K562 (cell line): Measurements from ENCODE around the gene LIPH. TPM values are rescaled to one million over a fixed set of nuclear protein-coding genes. Genes with fewer than 3 reads are reported as not detected.

Experiments
- ATAC-seq: fragments of 200-7000 bp; cut with Tn5 transposase; 3 replicates; pipeline ENCODE4 v1.9.1; 2020; ENCODE audit warnings: moderate library complexity
- BruUV-seq: library from RNA; stranded (reverse); fragments of 400-500 nt; replicated peaks from 2 replicates; lab custom pipeline; 2021; lab: Mats Ljungman, UMichigan
- CTCF ChIA-PET: fragments of 300-600 bp; formaldehyde crosslinking; extraction: SDS; loops from one replicate; lab custom pipeline; 2021; ENCODE audit warnings: low intra/inter-chr PET ratio; lab: Yijun Ruan, JAX
- POLR2A ChIA-PET: fragments of 300-600, 350-650 bp; sonication (Branson Sonifier 250); formaldehyde crosslinking; extraction: SDS; loops from one replicate; lab custom pipeline; 2021; ENCODE audit warnings: antibody characterized with exemption, inconsistent platforms; lab: Yijun Ruan, JAX
- DNase-seq, 4 experiments: peaks; one replicate each; pipeline versions ENCODE4 v3.0.0 to v3.0.0-alpha.2; 2011 to 2018; ENCODE audit warnings: low spot score in 3 of 4, mixed read lengths in 3 of 4; ENCODE audit errors: extremely low read depth in 1 of 4
- FAIRE-seq: peaks from 2 replicates; lab custom pipeline; 2011; peaks lifted over from hg19 to GRCh38; lab: Jason Lieb, UNC
- H2AFZ ChIP-seq: 2 replicates; pipeline ENCODE4 v1.6.0; 2011; ENCODE audit warnings: low read depth, low read length, control low read depth, inconsistent platforms
- H3K27ac ChIP-seq: fragments of 200-600 bp; 3 replicates; pipeline ENCODE4 v1.8.0; 2011; ENCODE audit warnings: low read depth, mild to moderate bottlenecking, control low read depth, inconsistent platforms, low read length, moderate library complexity, mixed read lengths; ENCODE audit errors: extremely low read depth
- H3K27me3 ChIP-seq, 2 experiments: fragments of 300-600 bp in 1 of 2; 2 replicates in 1 of 2; 3 replicates in 1 of 2; pipeline versions ENCODE4 v1.6.0 to v1.8.0; 2011; ENCODE audit warnings: inconsistent platforms in 2 of 2, low read length in 2 of 2, mild to moderate bottlenecking in 1 of 2, mixed read lengths in 1 of 2, moderate library complexity in 1 of 2; ENCODE audit not compliant: control insufficient read depth in 2 of 2, insufficient read depth in 2 of 2
- H3K36me3 ChIP-seq: fragments of 300-600 bp; 3 replicates; pipeline ENCODE4 v1.8.0; 2011; ENCODE audit warnings: mild to moderate bottlenecking, low read length, inconsistent platforms; ENCODE audit not compliant: control insufficient read depth, insufficient read depth
- H3K4me1 ChIP-seq, 2 experiments: fragments of 200-600 bp in 1 of 2; replicated peaks in 1 of 2; 2 replicates in 1 of 2; 3 replicates in 1 of 2; pipeline versions ENCODE4 v1.5.1 to v1.8.0; 2011; ENCODE audit warnings: inconsistent platforms in 2 of 2, low read length in 2 of 2, mild to moderate bottlenecking in 1 of 2, mixed read lengths in 1 of 2, moderate library complexity in 1 of 2; ENCODE audit not compliant: control insufficient read depth in 2 of 2, insufficient read depth in 2 of 2
- H3K4me2 ChIP-seq: 2 replicates; pipeline ENCODE4 v1.6.1; 2011; ENCODE audit warnings: low read length, control low read depth, inconsistent platforms, mixed read lengths; ENCODE audit not compliant: insufficient read depth
- H3K4me3 ChIP-seq: fragments of 200-600 bp; sonication (generic), shearing (Covaris generic); 2 replicates; pipeline ENCODE4 v1.5.1; 2016; ENCODE audit warnings: control low read depth, inconsistent platforms
- H3K79me2 ChIP-seq: fragments of 200-600 bp; 3 replicates; pipeline ENCODE4 v1.8.0; 2011; ENCODE audit warnings: low read length, inconsistent platforms; ENCODE audit not compliant: control insufficient read depth, insufficient read depth
- H3K9ac ChIP-seq, 2 experiments: 2 replicates each; pipeline versions ENCODE4 v1.6.0 to v1.6.1; 2011; ENCODE audit warnings: low read depth in 2 of 2, low read length in 2 of 2, control low read depth in 1 of 2, inconsistent platforms in 1 of 2, mild to moderate bottlenecking in 1 of 2, mixed read lengths in 1 of 2; ENCODE audit not compliant: insufficient read depth in 1 of 2
- H3K9me1 ChIP-seq: one replicate; pipeline ENCODE4 v1.6.0; 2011; ENCODE audit warnings: inconsistent platforms, mild to moderate bottlenecking, low read length, moderate library complexity; ENCODE audit not compliant: control insufficient read depth, insufficient read depth
- H3K9me3 ChIP-seq: replicated peaks from 2 replicates; pipeline ENCODE4 v1.5.1; 2011; ENCODE audit warnings: low read depth, low read length, inconsistent platforms; ENCODE audit not compliant: control insufficient read depth, insufficient read depth
- H4K20me1 ChIP-seq: replicated peaks from 2 replicates; pipeline ENCODE4 v1.6.1; 2011; ENCODE audit warnings: low read length, inconsistent platforms, mixed read lengths; ENCODE audit not compliant: control insufficient read depth, insufficient read depth
- CHCHD3 ChIP-seq: fragments of 250-450 bp; sonication (Bioruptor Pico); IDR thresholded peaks from 2 replicates; pipeline ENCODE4 v2.1.2; 2022; ENCODE audit warnings: mild to moderate bottlenecking
- EP300 ChIP-seq: IDR thresholded peaks from 2 replicates; pipeline ENCODE4 v1.6.1; 2012; ENCODE audit warnings: low read length, improper control_type of control experiment
- HNRNPUL1 ChIP-seq: fragments of 200-400 bp; formaldehyde crosslinking; IDR thresholded peaks from 2 replicates; pipeline ENCODE4 v1.6.1; 2017; ENCODE audit warnings: low read length
- MXI1 ChIP-seq: IDR thresholded peaks from 2 replicates; pipeline ENCODE4 v1.6.1; 2011; ENCODE audit warnings: low read depth, mild to moderate bottlenecking, improper control_type of control experiment, low read length
- NFXL1 ChIP-seq: fragments of 450-650 bp; formaldehyde crosslinking; IDR thresholded peaks from 2 replicates; pipeline ENCODE4 v1.4.0; 2021; ENCODE audit warnings: mild to moderate bottlenecking
- PCBP1 ChIP-seq: fragments of 200-400 bp; formaldehyde crosslinking; IDR thresholded peaks from 2 replicates; pipeline ENCODE4 v1.6.1; 2018; ENCODE audit warnings: mild to moderate bottlenecking, low read depth, low read length; ENCODE audit not compliant: poor library complexity, severe bottlenecking
- PHB ChIP-seq: fragments of 250-450 bp; sonication (Bioruptor Pico); IDR thresholded peaks from 2 replicates; pipeline ENCODE4 v1.5.0; 2021
- SMAD3 ChIP-seq: fragments of 450-650 bp; formaldehyde crosslinking; conservative IDR thresholded peaks from 2 replicates; pipeline ENCODE4 v1.4.0; 2020; ENCODE audit warnings: mild to moderate bottlenecking
- ZNF12 ChIP-seq: sonication (generic); formaldehyde crosslinking; IDR thresholded peaks from 2 replicates; pipeline ENCODE4 v1.4.0; 2020; ENCODE audit warnings: mild to moderate bottlenecking, missing genetic modification reagents
- ZNF143 ChIP-seq: sonication (generic); formaldehyde crosslinking; IDR thresholded peaks from 2 replicates; pipeline ENCODE4 v1.9.0; 2022; ENCODE audit warnings: mild to moderate bottlenecking, missing genetic modification reagents
- ZNF79 ChIP-seq: fragments of 250-450 bp; sonication (Bioruptor Pico); IDR thresholded peaks from 2 replicates; pipeline ENCODE4 v1.4.0; 2020; ENCODE audit warnings: low read depth, mild to moderate bottlenecking, moderate library complexity
- ZSCAN29 ChIP-seq: fragments of 450-650 bp; IDR thresholded peaks from 2 replicates; pipeline ENCODE4 v1.6.1; 2017
- WGBS: fragments of 100-300 bp; shearing (Covaris generic); methylation state at CpG from one replicate; pipeline ENCODE4 v1.1.6; 2016; ENCODE audit warnings: low coverage, mixed read lengths; ENCODE audit not compliant: insufficient coverage; ENCODE audit errors: missing lambda C conversion rate; 5-methylcytosine and 5-hydroxymethylcytosine counted together
- in situ Hi-C: fragments of 300-500 bp; cut with MboI; formaldehyde crosslinking; loops from 4 replicates; pipeline ENCODE4 v1.15.0; 2018; ENCODE audit warnings: inconsistent platforms, mixed read lengths
- intact Hi-C: fragments of 100-400 bp; cut with micrococcal nuclease; formaldehyde crosslinking; loops from 2 replicates; pipeline ENCODE4 v1.14.2; 2022
- polyA plus RNA-seq, 8 experiments: library from polyadenylated mRNA; depleted of rRNA in 4 of 8; stranded (reverse) in 5 of 8; unstranded in 3 of 8; fragments of >200 nt; fragmentation: Nextera tagmentation in 2 of 8; fragmentation: Illumina TruSeq in 1 of 8; extraction: Ambion mirVana in 2 of 8; extraction: Trizol in 1 of 8; gene quantifications; 2 replicates each; pipeline versions ENCODE4 v1.2.1 to v1.2.3, GENCODE V29; 2011 to 2014; ENCODE audit warnings: inconsistent platforms in 1 of 8, missing spikeins in 1 of 8
- total RNA-seq, 7 experiments: library from RNA; depleted of rRNA in 6 of 7; stranded (reverse); fragments of >200 nt in 6 of 7; fragmentation: Illumina TruSeq in 2 of 7; extraction: Trizol in 2 of 7; gene quantifications; 2 replicates each; pipeline versions ENCODE4 v1.2.1 to v1.2.3, GENCODE V29; 2011 to 2021; ENCODE audit warnings: low replicate concordance in 1 of 7
- TF ChIP-seq, protein P1 (sequence below): fragments of 250-450 bp; sonication (Bioruptor Pico); IDR thresholded peaks from 2 replicates; pipeline ENCODE4 v1.4.0; 2020; ENCODE audit warnings: borderline replicate concordance
- TF ChIP-seq, protein P2 (sequence below): sonication (generic); formaldehyde crosslinking; IDR thresholded peaks from 2 replicates; pipeline ENCODE4 v1.8.1; 2022; ENCODE audit warnings: missing genetic modification reagents
- TF ChIP-seq, protein P3 (sequence below): sonication (generic); formaldehyde crosslinking; IDR thresholded peaks from 2 replicates; pipeline ENCODE4 v1.8.1; 2023; ENCODE audit warnings: mild to moderate bottlenecking, missing genetic modification reagents
- TF ChIP-seq, protein P4 (sequence below): fragments of 450-650 bp; formaldehyde crosslinking; IDR thresholded peaks from 2 replicates; pipeline ENCODE4 v1.4.0; 2022; ENCODE audit warnings: missing genetic modification characterization

LIPH gene
- total and polyA plus RNA-seq, 9 of the 15 experiments (the other 6 are each of a cell fraction or from before 2014, with no cell fraction given): 0.73 to 1.8 (median 1.3) TPM

DNA sequence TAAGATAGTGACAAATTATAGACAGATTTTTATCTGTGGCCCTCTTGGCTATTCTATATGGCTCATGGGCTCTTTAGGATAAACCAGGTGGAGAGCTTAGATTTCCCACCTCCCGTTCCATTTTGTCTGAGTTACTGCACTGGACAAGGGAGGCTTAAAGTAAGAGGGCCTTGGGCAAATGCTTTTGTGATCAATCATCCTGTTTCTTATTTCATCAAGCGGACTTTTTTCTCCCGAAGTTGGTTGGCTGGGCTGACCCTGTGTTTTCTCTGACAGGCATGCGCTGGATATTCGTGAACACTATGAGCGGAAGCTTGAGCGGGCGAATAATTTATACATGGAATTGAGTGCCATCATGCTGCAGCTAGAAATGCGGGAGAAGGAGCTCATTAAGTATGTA is 86.9 kb downstream of the LIPH start:
- Histone ChIP-seq H3K79me2 (no peaks in the 10 kb centered on the region), H2AFZ (no peak overlapping the region), H3K27me3 (no peaks in the 10 kb centered on the region), H3K9me3 (no peaks in the 10 kb centered on the region), H3K27ac (no peak overlapping the region), H3K4me1 (peaks cover 0 to 9% of the 10 kb centered on the region in 2 experiments; a peak in 3 of 5 replicates), H3K4me2 (no peak overlapping the region), H3K4me3 (no peak overlapping the region), H3K9me1 (no peaks in the 10 kb centered on the region), H4K20me1 (no peaks in the 10 kb centered on the region), H3K36me3 (no peaks in the 10 kb centered on the region; the same call in 2 of the 3 replicates), H3K9ac (no peak overlapping the region)
- WGBS: 80% methylated on average over 9 of the region's 9 CpGs
- CTCF ChIA-PET: no interaction called here
- BruUV-seq: no TSS peak
- ATAC-seq: no peak
- in situ Hi-C loops (no loop called here), intact Hi-C loops (no loop called here)
- no peak for FAIRE-seq
- POLR2A ChIA-PET: interaction anchor here (0.9 kb wide), 1 partner anchor 18 kb away, joined by 3 read pairs; no protein-coding TSS in a partner anchor
- DNase-seq: no peak
- TF ChIP-seq SMAD3 (CRISPR knock-in tag) (no peak), ZNF79 (CRISPR knock-in tag) (no peak), EP300 (no peak), NFXL1 (CRISPR knock-in tag) (no peak), MXI1 (no peak), ZSCAN29 (no peak), PCBP1 (no peak), ZNF143 (CRISPR knock-in tag) (no peak), HNRNPUL1 (no peak), ZNF12 (CRISPR knock-in tag) (no peak), CHCHD3 (CRISPR knock-in tag) (no peak), PHB (CRISPR knock-in tag) (no peak)
- TF ChIP-seq, protein P1, sequence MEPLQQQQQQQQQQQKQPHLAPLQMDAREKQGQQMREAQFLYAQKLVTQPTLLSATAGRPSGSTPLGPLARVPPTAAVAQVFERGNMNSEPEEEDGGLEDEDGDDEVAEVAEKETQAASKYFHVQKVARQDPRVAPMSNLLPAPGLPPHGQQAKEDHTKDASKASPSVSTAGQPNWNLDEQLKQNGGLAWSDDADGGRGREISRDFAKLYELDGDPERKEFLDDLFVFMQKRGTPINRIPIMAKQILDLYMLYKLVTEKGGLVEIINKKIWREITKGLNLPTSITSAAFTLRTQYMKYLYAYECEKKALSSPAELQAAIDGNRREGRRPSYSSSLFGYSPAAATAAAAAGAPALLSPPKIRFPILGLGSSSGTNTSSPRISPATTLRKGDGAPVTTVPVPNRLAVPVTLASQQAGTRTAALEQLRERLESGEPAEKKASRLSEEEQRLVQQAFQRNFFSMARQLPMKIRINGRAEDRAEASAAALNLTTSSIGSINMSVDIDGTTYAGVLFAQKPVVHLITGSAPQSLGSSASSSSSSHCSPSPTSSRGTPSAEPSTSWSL (CRISPR knock-in tag): no peak
- TF ChIP-seq, protein P2, sequence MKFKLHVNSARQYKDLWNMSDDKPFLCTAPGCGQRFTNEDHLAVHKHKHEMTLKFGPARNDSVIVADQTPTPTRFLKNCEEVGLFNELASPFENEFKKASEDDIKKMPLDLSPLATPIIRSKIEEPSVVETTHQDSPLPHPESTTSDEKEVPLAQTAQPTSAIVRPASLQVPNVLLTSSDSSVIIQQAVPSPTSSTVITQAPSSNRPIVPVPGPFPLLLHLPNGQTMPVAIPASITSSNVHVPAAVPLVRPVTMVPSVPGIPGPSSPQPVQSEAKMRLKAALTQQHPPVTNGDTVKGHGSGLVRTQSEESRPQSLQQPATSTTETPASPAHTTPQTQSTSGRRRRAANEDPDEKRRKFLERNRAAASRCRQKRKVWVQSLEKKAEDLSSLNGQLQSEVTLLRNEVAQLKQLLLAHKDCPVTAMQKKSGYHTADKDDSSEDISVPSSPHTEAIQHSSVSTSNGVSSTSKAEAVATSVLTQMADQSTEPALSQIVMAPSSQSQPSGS (CRISPR knock-in tag): no peak
- TF ChIP-seq, protein P3, sequence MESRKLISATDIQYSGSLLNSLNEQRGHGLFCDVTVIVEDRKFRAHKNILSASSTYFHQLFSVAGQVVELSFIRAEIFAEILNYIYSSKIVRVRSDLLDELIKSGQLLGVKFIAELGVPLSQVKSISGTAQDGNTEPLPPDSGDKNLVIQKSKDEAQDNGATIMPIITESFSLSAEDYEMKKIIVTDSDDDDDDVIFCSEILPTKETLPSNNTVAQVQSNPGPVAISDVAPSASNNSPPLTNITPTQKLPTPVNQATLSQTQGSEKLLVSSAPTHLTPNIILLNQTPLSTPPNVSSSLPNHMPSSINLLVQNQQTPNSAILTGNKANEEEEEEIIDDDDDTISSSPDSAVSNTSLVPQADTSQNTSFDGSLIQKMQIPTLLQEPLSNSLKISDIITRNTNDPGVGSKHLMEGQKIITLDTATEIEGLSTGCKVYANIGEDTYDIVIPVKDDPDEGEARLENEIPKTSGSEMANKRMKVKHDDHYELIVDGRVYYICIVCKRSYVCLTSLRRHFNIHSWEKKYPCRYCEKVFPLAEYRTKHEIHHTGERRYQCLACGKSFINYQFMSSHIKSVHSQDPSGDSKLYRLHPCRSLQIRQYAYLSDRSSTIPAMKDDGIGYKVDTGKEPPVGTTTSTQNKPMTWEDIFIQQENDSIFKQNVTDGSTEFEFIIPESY: no peak
- TF ChIP-seq, protein P4, sequence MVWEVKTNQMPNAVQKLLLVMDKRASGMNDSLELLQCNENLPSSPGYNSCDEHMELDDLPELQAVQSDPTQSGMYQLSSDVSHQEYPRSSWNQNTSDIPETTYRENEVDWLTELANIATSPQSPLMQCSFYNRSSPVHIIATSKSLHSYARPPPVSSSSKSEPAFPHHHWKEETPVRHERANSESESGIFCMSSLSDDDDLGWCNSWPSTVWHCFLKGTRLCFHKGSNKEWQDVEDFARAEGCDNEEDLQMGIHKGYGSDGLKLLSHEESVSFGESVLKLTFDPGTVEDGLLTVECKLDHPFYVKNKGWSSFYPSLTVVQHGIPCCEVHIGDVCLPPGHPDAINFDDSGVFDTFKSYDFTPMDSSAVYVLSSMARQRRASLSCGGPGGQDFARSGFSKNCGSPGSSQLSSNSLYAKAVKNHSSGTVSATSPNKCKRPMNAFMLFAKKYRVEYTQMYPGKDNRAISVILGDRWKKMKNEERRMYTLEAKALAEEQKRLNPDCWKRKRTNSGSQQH (CRISPR knock-in tag): no peak
